ENCODE measurements around the gene CACNA1D. TPM values are rescaled to one million over a fixed set of nuclear protein-coding genes. Genes with fewer than 3 reads are reported as not detected.

Gene CACNA1D
- total RNA-seq, 4 donors from 2014 or later, result 12.7 to 98.9 (median 25.0) TPM

DNA sequence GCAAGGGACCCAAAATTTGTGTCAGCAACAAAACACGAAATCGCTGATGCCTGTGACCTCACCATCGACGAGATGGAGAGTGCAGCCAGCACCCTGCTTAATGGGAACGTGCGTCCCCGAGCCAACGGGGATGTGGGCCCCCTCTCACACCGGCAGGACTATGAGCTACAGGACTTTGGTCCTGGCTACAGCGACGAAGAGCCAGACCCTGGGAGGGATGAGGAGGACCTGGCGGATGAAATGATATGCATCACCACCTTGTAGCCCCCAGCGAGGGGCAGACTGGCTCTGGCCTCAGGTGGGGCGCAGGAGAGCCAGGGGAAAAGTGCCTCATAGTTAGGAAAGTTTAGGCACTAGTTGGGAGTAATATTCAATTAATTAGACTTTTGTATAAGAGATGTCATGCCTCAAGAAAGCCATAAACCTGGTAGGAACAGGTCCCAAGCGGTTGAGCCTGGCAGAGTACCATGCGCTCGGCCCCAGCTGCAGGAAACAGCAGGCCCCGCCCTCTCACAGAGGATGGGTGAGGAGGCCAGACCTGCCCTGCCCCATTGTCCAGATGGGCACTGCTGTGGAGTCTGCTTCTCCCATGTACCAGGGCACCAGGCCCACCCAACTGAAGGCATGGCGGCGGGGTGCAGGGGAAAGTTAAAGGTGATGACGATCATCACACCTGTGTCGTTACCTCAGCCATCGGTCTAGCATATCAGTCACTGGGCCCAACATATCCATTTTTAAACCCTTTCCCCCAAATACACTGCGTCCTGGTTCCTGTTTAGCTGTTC is 316.9 kb downstream of the CACNA1D start:
- intact Hi-C loops (cut with DNase I; ENCODE audit: low total_unique reads), result loop anchor here (5.0 kb wide), 1 partner anchor 1864 kb away; no protein-coding TSS in a partner anchor
- WGBS, 2 donors (ENCODE audit: low coverage in 1 of 2), result 88% methylated on average over 24 of the region's 24 CpGs; no CpG with 5 or more reads in 1 of the 2 donors
- Histone ChIP-seq H3K27ac (no peak overlapping the region), H3K4me1 (peaks cover 0 to 12% (median 10%) of the 10 kb centered on the region in 4 donors), H3K36me3 (no peaks in the 10 kb centered on the region), H3K9me3 (no peaks in the 10 kb centered on the region), H3K27me3 (no peaks in the 10 kb centered on the region), H3K4me3 (no peak overlapping the region)
- no peak for TF ChIP-seq POLR2AphosphoS5 (IDR thresholded peaks at IDR 0.05)
- TF ChIP-seq POLR2A (IDR thresholded peaks at IDR 0.05), result no peak
- no peak for TF ChIP-seq CTCF (IDR thresholded peaks at IDR 0.05)
- TF ChIP-seq EP300 (IDR thresholded peaks at IDR 0.05; ENCODE audit: low read depth), result no peak
- in situ Hi-C loops (cut with MboI; ENCODE audit: low pct_ligation_motif_present in 1 of 4, low pct_unique_long_range_greater_than_20kb in 1 of 4, low sequenced_read_pairs in 3 of 4), result no loop called here
- no peak for DNase-seq

DNA sequence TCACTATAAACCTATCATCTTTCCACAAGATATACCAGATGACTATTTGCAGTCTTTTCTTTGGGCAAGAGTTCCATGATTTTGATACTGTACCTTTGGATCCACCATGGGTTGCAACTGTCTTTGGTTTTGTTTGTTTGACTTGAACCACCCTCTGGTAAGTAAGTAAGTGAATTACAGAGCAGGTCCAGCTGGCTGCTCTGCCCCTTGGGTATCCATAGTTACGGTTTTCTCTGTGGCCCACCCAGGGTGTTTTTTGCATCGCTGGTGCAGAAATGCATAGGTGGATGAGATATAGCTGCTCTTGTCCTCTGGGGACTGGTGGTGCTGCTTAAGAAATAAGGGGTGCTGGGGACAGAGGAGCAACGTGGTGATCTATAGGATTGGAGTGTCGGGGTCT is 318.0 kb downstream of the CACNA1D start:
- TF ChIP-seq CTCF (IDR thresholded peaks at IDR 0.05) (no peak), POLR2A (IDR thresholded peaks at IDR 0.05) (no peak), EP300 (IDR thresholded peaks at IDR 0.05; ENCODE audit: low read depth) (no peak), POLR2AphosphoS5 (IDR thresholded peaks at IDR 0.05) (no peak)
- Histone ChIP-seq H3K4me3 (no peak overlapping the region), H3K4me1 (peaks cover 0 to 2% (median under 1%) of the 10 kb centered on the region in 4 donors), H3K27me3 (no peaks in the 10 kb centered on the region), H3K9me3 (no peaks in the 10 kb centered on the region), H3K27ac (no peak overlapping the region), H3K36me3 (no peaks in the 10 kb centered on the region)
- 73 to 80% methylated on average over 2 to 4 of the region's 4 CpGs for WGBS, 2 donors (ENCODE audit: low coverage in 1 of 2)
- intact Hi-C loops (cut with DNase I; ENCODE audit: low total_unique reads), result loop anchor here (5.0 kb wide), 1 partner anchor 1865 kb away; no protein-coding TSS in a partner anchor
- no peak for DNase-seq
- in situ Hi-C loops (cut with MboI; ENCODE audit: low pct_ligation_motif_present in 1 of 4, low pct_unique_long_range_greater_than_20kb in 1 of 4, low sequenced_read_pairs in 3 of 4), result no loop called here

GRCh38 chr3:53813229-53813628 is 318.8 kb downstream of the CACNA1D start:
- Histone ChIP-seq H3K4me3 (no peak overlapping the region), H3K36me3 (no peaks in the 10 kb centered on the region), H3K27ac (no peak overlapping the region), H3K9me3 (no peaks in the 10 kb centered on the region), H3K4me1 (no peaks in the 10 kb centered on the region), H3K27me3 (no peaks in the 10 kb centered on the region)
- in situ Hi-C loops (cut with MboI; ENCODE audit: low pct_ligation_motif_present in 1 of 4, low pct_unique_long_range_greater_than_20kb in 1 of 4, low sequenced_read_pairs in 3 of 4) (no loop called here), intact Hi-C loops (cut with DNase I; ENCODE audit: low total_unique reads) (loop anchor here (5.0 kb wide), 1 partner anchor 1866 kb away; no protein-coding TSS in a partner anchor)
- no peak for TF ChIP-seq EP300 (IDR thresholded peaks at IDR 0.05; ENCODE audit: low read depth)
- TF ChIP-seq POLR2AphosphoS5 (IDR thresholded peaks at IDR 0.05), result no peak
- TF ChIP-seq POLR2A (IDR thresholded peaks at IDR 0.05), result no peak
- no peak for TF ChIP-seq CTCF (IDR thresholded peaks at IDR 0.05)
- WGBS, 2 donors (ENCODE audit: low coverage in 1 of 2), result 95 to 100% methylated on average over 1 to 5 of the region's 5 CpGs
- no peak for DNase-seq

GRCh38 chr3:53813876-53814275 is 319.5 kb downstream of the CACNA1D start:
- intact Hi-C loops (cut with DNase I; ENCODE audit: low total_unique reads) (loop anchor here (5.0 kb wide), 1 partner anchor 1867 kb away; no protein-coding TSS in a partner anchor), in situ Hi-C loops (cut with MboI; ENCODE audit: low pct_ligation_motif_present in 1 of 4, low pct_unique_long_range_greater_than_20kb in 1 of 4, low sequenced_read_pairs in 3 of 4) (no loop called here)
- 85% methylated on average over 10 of the region's 10 CpGs; no CpG with 5 or more reads in 1 of the 2 donors for WGBS, 2 donors (ENCODE audit: low coverage in 1 of 2)

More at GRCh38 chr3:53813876-53814275, 319.5 kb downstream of the CACNA1D start:
- Histone ChIP-seq H3K4me3 (no peak overlapping the region), H3K27ac (no peak overlapping the region), H3K4me1 (no peaks in the 10 kb centered on the region), H3K9me3 (no peaks in the 10 kb centered on the region), H3K27me3 (no peaks in the 10 kb centered on the region), H3K36me3 (no peaks in the 10 kb centered on the region)
- no peak for DNase-seq
- TF ChIP-seq CTCF (IDR thresholded peaks at IDR 0.05) (no peak), EP300 (IDR thresholded peaks at IDR 0.05; ENCODE audit: low read depth) (no peak), POLR2A (IDR thresholded peaks at IDR 0.05) (no peak), POLR2AphosphoS5 (IDR thresholded peaks at IDR 0.05) (no peak)
